Common myeloid progenitor, CD34-positive (primary cell): ENCODE data around the gene AUTS2.

ENCODE experiments used
- CTCF ChIA-PET: fragments of 350-600 bp; sonication (Branson Sonifier 250); formaldehyde crosslinking; loops from one replicate; lab custom pipeline; 2021; ENCODE audit warnings: antibody characterized with exemption; lab: Charles Lee
- POLR2A ChIA-PET: fragments of 350-600 bp; sonication (Branson Sonifier 250); formaldehyde crosslinking; loops from one replicate; lab custom pipeline; 2021; ENCODE audit warnings: antibody characterized with exemption; lab: Charles Lee
- DNase-seq, 3 donors: peaks; one replicate each; pipeline versions ENCODE4 v3.0.0 to v3.0.0-alpha.2; 2013
- H3K27ac ChIP-seq, 2 experiments: 1 replicate in 1 of 2; 2 replicates in 1 of 2; pipeline ENCODE4 v1.7.0; 2013; ENCODE audit warnings: inconsistent platforms in 2 of 2, low read length in 2 of 2, mild to moderate bottlenecking in 2 of 2, low read depth in 1 of 2, moderate library complexity in 1 of 2; ENCODE audit not compliant: severe bottlenecking in 2 of 2, insufficient read depth in 1 of 2, poor library complexity in 1 of 2
- H3K27me3 ChIP-seq, 5 experiments: replicated peaks in 2 of 5; 1 replicate in 3 of 5; 2 replicates in 2 of 5; pipeline versions ENCODE4 v1.6.1 to v1.7.0; 2013; ENCODE audit warnings: low read length in 4 of 5, mild to moderate bottlenecking in 2 of 5, moderate library complexity in 2 of 5, inconsistent platforms in 1 of 5; ENCODE audit not compliant: insufficient read depth in 5 of 5, control insufficient read depth in 4 of 5
- H3K36me3 ChIP-seq, 4 experiments: 1 replicate in 2 of 4; 2 replicates in 2 of 4; pipeline versions ENCODE4 v1.6.1 to v1.7.0; 2013; ENCODE audit warnings: low read length in 3 of 4, control low read depth in 1 of 4, mild to moderate bottlenecking in 1 of 4; ENCODE audit not compliant: control insufficient read depth in 4 of 4, insufficient read depth in 4 of 4
- H3K4me1 ChIP-seq, 4 experiments: 1 replicate in 3 of 4; 2 replicates in 1 of 4; pipeline versions ENCODE4 v1.6.1 to v1.7.1; 2013; ENCODE audit warnings: low read length in 3 of 4, mild to moderate bottlenecking in 3 of 4, control low read depth in 1 of 4, inconsistent platforms in 1 of 4, moderate library complexity in 1 of 4; ENCODE audit not compliant: control insufficient read depth in 4 of 4, insufficient read depth in 4 of 4; ENCODE audit errors: control extremely low read depth in 1 of 4
- H3K4me3 ChIP-seq, 7 experiments: 1 replicate in 4 of 7; 2 replicates in 3 of 7; pipeline versions ENCODE4 v1.5.1 to v1.7.0; 2013; ENCODE audit warnings: mild to moderate bottlenecking in 7 of 7, low read length in 6 of 7, moderate library complexity in 6 of 7, inconsistent platforms in 2 of 7, low read depth in 2 of 7, control low read depth in 1 of 7; ENCODE audit not compliant: insufficient read depth in 4 of 7, control insufficient read depth in 1 of 7; ENCODE audit errors: extremely low read depth in 1 of 7
- H3K9me3 ChIP-seq, 5 experiments: 1 replicate in 4 of 5; 2 replicates in 1 of 5; pipeline versions ENCODE4 v1.6.1 to v1.7.1; 2013; ENCODE audit warnings: low read length in 4 of 5, mild to moderate bottlenecking in 2 of 5, inconsistent platforms in 1 of 5, low read depth in 1 of 5, moderate library complexity in 1 of 5; ENCODE audit not compliant: control insufficient read depth in 4 of 5, insufficient read depth in 2 of 5; ENCODE audit errors: control extremely low read depth in 1 of 5
- WGBS: methylation state at CpG from one replicate; pipeline ENCODE4 v1.1.5; 2013; ENCODE audit not compliant: insufficient coverage; 5-methylcytosine and 5-hydroxymethylcytosine counted together

AUTS2 gene

DNA sequence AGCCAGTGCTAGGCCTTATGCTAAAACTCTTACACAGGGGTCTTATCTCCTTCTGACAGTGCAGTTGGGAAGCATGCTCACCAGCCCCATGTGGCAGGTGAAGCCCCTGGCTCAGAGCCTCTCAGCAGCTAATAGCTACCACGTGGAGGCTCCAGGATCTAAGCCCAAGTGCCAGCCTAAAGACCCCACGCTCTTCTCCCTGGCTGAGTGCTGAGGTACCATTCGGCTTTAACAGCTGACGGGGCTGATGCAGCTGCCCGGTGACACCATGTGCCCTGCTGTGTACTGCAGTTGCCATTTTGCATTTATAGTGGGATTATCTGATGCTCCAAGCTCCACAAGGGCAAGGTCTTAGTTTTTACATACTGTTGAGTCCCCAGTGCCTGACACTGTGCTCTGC, 1017.9 kb downstream of the AUTS2 start:
- WGBS = 91% methylated on average over 5 of the region's 5 CpGs
- Histone ChIP-seq H3K36me3 (no peaks in the 10 kb centered on the region), H3K4me1 (no peaks in the 10 kb centered on the region), H3K27me3 (no peaks in the 10 kb centered on the region), H3K4me3 (no peak overlapping the region), H3K27ac (no peak overlapping the region), H3K9me3 (no peaks in the 10 kb centered on the region)
- ChIA-PET POLR2A (no interaction called here), CTCF (no interaction called here)
- DNase-seq = no peak

GRCh38 chr7:70616821-70617220, 1018.5 kb downstream of the AUTS2 start:
- WGBS = 97% methylated on average over 3 of the region's 3 CpGs
- Histone ChIP-seq H3K36me3 (no peaks in the 10 kb centered on the region), H3K4me3 (no peak overlapping the region), H3K27me3 (no peaks in the 10 kb centered on the region), H3K27ac (no peak overlapping the region), H3K9me3 (no peaks in the 10 kb centered on the region), H3K4me1 (no peaks in the 10 kb centered on the region)
- no peak for DNase-seq
- POLR2A ChIA-PET = no interaction called here
- CTCF ChIA-PET = no interaction called here

DNA sequence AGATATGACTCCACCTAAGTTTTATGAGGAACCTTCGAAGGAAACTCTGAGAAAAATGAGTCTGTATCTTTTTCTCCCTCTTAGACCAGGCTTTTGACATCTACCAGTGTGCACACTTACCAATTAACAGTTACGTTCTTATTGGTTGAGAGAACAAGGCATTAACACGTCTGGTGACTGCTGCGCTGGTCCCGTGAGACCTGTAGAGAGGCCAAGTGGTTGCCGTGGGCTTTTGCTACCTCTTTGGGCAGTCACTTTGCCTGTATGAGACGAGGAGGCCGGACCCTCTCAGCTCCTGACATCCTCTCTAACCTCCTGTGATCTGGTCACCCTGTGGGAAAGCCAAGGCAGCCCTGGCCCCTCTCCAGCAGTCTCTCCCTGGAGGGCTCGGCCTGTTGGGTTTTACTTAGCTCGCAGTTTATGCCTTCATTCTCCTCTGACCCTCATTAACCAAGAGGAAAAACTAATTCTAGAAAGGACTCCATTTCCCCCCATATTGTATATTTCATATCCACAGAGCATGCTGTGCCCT, 1019.8 kb downstream of the AUTS2 start:
- H3K36me3 ChIP-seq = no peaks in the 10 kb centered on the region
- H3K4me3 ChIP-seq = no peak overlapping the region
- no peak for DNase-seq
- ChIA-PET CTCF (interaction anchor here (0.6 kb wide), 1 partner anchor 217 kb away, joined by 3 read pairs; no protein-coding TSS in a partner anchor), POLR2A (no interaction called here)
- H3K27ac ChIP-seq = no peak overlapping the region
- no peaks in the 10 kb centered on the region for H3K27me3 ChIP-seq
- 100% methylated on average over 7 of the region's 10 CpGs for WGBS
- H3K4me1 ChIP-seq = no peaks in the 10 kb centered on the region
- no peaks in the 10 kb centered on the region for H3K9me3 ChIP-seq

- H3K27ac ChIP-seq = no peak overlapping the region
- ChIA-PET POLR2A (no interaction called here), CTCF (interaction anchor here (1.3 kb wide), 1 partner anchor 12 kb away, joined by 3 read pairs; no protein-coding TSS in a partner anchor)
- no peaks in the 10 kb centered on the region for H3K36me3 ChIP-seq
- no peaks in the 10 kb centered on the region for H3K9me3 ChIP-seq
- no peak for DNase-seq
- 85% methylated on average over 10 of the region's 12 CpGs for WGBS
- H3K4me3 ChIP-seq = no peak overlapping the region
- H3K4me1 ChIP-seq = no peaks in the 10 kb centered on the region
- H3K27me3 ChIP-seq = no peaks in the 10 kb centered on the region
These were observed 1020.9 kb downstream of the AUTS2 start for GRCh38 chr7:70619130-70619529.

- POLR2A ChIA-PET = no interaction called here
- H3K4me3 ChIP-seq = no peak overlapping the region
- no peak for DNase-seq
- H3K4me1 ChIP-seq = no peaks in the 10 kb centered on the region
- 100% methylated on average over 4 of the region's 7 CpGs for WGBS
- no peaks in the 10 kb centered on the region for H3K27me3 ChIP-seq
- no peak overlapping the region for H3K27ac ChIP-seq
- CTCF ChIA-PET = interaction anchor here (1.3 kb wide), 1 partner anchor 13 kb away, joined by 3 read pairs; no protein-coding TSS in a partner anchor
- H3K36me3 ChIP-seq = no peaks in the 10 kb centered on the region
- H3K9me3 ChIP-seq = no peaks in the 10 kb centered on the region
These were observed 1021.4 kb downstream of the AUTS2 start for GRCh38 chr7:70619659-70620058.

GRCh38 chr7:70620333-70621055, 1022.2 kb downstream of the AUTS2 start:
- Histone ChIP-seq H3K4me3 (no peak overlapping the region), H3K4me1 (no peaks in the 10 kb centered on the region), H3K9me3 (no peaks in the 10 kb centered on the region), H3K27ac (no peak overlapping the region), H3K27me3 (no peaks in the 10 kb centered on the region), H3K36me3 (no peaks in the 10 kb centered on the region)
- ChIA-PET CTCF (interaction anchor here (1.3 kb wide), 1 partner anchor 14 kb away, joined by 3 read pairs; no protein-coding TSS in a partner anchor), POLR2A (no interaction called here)
- no peak for DNase-seq
- WGBS = 94% methylated on average over 14 of the region's 19 CpGs

DNA sequence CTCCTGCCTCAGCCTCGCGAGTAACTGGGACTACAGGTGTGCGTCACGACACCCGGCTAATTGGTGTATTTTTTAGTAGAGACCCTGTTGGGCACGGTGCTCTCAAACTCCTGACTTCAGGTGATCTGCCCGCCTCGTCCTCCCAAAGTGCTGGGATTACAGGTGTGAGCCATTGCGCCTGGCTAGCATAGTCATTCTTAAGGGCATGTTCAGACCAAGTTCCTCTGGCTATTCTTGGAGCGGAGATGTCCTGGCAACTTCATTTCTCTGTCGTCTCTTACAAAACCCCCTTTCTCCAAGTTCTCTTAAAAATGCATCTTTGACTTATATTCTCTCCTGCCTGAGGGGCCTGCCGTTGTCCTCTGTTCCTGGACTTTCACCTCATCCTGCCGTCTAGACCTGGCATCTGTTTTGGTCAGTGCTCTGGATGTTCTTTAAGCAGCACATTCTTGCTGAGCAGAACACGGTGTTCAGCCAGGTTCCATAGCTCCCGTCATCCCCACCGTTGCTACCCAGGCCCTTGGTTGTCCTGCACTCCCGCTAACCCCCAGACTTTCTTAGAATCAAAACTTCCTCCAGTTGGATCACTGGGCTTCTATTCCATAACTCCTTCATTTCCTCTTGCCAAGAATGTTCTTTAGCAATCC, 1023.8 kb downstream of the AUTS2 start:
- no peaks in the 10 kb centered on the region for H3K27me3 ChIP-seq
- no peaks in the 10 kb centered on the region for H3K36me3 ChIP-seq
- DNase-seq = no peak
- H3K9me3 ChIP-seq = no peaks in the 10 kb centered on the region
- no peak overlapping the region for H3K27ac ChIP-seq
- WGBS = 95% methylated on average over 17 of the region's 17 CpGs
- H3K4me3 ChIP-seq = no peak overlapping the region
- H3K4me1 ChIP-seq = no peaks in the 10 kb centered on the region
- CTCF ChIA-PET = no interaction called here
- POLR2A ChIA-PET = no interaction called here
